GM19324 (cell line): ENCODE data around the gene ERMN.
A peak's percentile ranks its signal among the peaks of the same experiment; 100 is the strongest.
"Not testable (repeated sequence)": the region's sequence is repeated elsewhere in the genome, so short reads cannot be mapped to it uniquely, and the experiment has no call there.

ENCODE experiments used
- ATAC-seq: cut with Tn5 transposase; IDR thresholded peaks from one replicate; pipeline ENCODE4 v1.9.1; 2021; ENCODE audit warnings: mild to moderate bottlenecking, moderate library complexity; ENCODE audit not compliant: unreplicated experiment, low FRiP score

The ERMN gene

GRCh38 chr2:157325786-157326185 is at the start of gene ERMN:
ERMN (minus strand) TSS chr2:157325824; CDS start chr2:157325642, 182 bp downstream.
- ATAC-seq: no peak

- ATAC-seq: no peak
Measured at GRCh38 chr2:157375384-157375783, 49.8 kb upstream of the ERMN start.

GRCh38 chr2:157368508-157368907 is 42.9 kb upstream of the ERMN start:
- not testable (repeated sequence) for ATAC-seq

GRCh38 chr2:157367704-157368103 is 42.1 kb upstream of the ERMN start:
- ATAC-seq: no peak

GRCh38 chr2:157364257-157364974 is 38.8 kb upstream of the ERMN start:
- ATAC-seq: peak; percentile 75

GRCh38 chr2:157363612-157364101 is 38.0 kb upstream of the ERMN start:
- ATAC-seq: peak; percentile 32

- no peak for ATAC-seq
Measured at GRCh38 chr2:157362627-157363026, 37.0 kb upstream of the ERMN start.

GRCh38 chr2:157361526-157361925 is 35.9 kb upstream of the ERMN start:
- ATAC-seq: no peak

GRCh38 chr2:157359628-157360027 is 34.0 kb upstream of the ERMN start:
- ATAC-seq: no peak

- ATAC-seq: no peak
Measured at GRCh38 chr2:157355618-157356017, 30.0 kb upstream of the ERMN start.

GRCh38 chr2:157349949-157350515 is 24.4 kb upstream of the ERMN start:
- ATAC-seq: no peak

- no peak for ATAC-seq
Measured at GRCh38 chr2:157348291-157348921, 22.8 kb upstream of the ERMN start.

- no peak for ATAC-seq
Measured at GRCh38 chr2:157345647-157346389, 20.2 kb upstream of the ERMN start.

- ATAC-seq: not testable (repeated sequence)
Measured at GRCh38 chr2:157341381-157341780, 15.8 kb upstream of the ERMN start.

- no peak for ATAC-seq
Measured at GRCh38 chr2:157339965-157340655, 14.5 kb upstream of the ERMN start.

GRCh38 chr2:157337978-157338377 is 12.4 kb upstream of the ERMN start:
- no peak for ATAC-seq

GRCh38 chr2:157336137-157337010 is 10.8 kb upstream of the ERMN start:
- no peak for ATAC-seq

- no peak for ATAC-seq
Measured at GRCh38 chr2:157334797-157335196, 9.2 kb upstream of the ERMN start.

- ATAC-seq: no peak
Measured at GRCh38 chr2:157334335-157334734, 8.7 kb upstream of the ERMN start.
